Esophagus muscularis mucosa (tissue), 4 donors: Measurements from ENCODE around the gene NACA. TPM values are rescaled to one million over a fixed set of nuclear protein-coding genes. Genes with fewer than 3 reads are reported as not detected.

ENCODE experiments used
- DNase-seq: peaks from one replicate; pipeline ENCODE4 v3.0.0-alpha.2; 2017; ENCODE audit errors: extremely low spot score
- H3K27ac ChIP-seq, 4 donors: fragments of 200-600 bp; sonication (generic); replicated peaks in 1 of 4; 1 replicate in 3 of 4; 2 replicates in 1 of 4; pipeline ENCODE4 v1.5.1; 2016 to 2019; ENCODE audit warnings: mild to moderate bottlenecking in 1 of 4
- H3K27me3 ChIP-seq, 4 donors: fragments of 200-600 bp; sonication (generic); one replicate each; pipeline versions ENCODE4 v1.5.1 to v1.6.0; 2016 to 2019
- H3K36me3 ChIP-seq, 4 donors: fragments of 200-600 bp; sonication (generic); one replicate each; pipeline ENCODE4 v1.5.1; 2016 to 2019
- H3K4me1 ChIP-seq, 4 donors: fragments of 200-600 bp; sonication (generic); one replicate each; pipeline ENCODE4 v1.5.1; 2016 to 2019
- H3K4me3 ChIP-seq, 4 donors: fragments of 200-600 bp; sonication (generic); 1 replicate in 2 of 4; 2 replicates in 2 of 4; pipeline ENCODE4 v1.5.1; 2016 to 2019; ENCODE audit warnings: mild to moderate bottlenecking in 4 of 4, moderate library complexity in 1 of 4
- H3K9me3 ChIP-seq, 4 donors: fragments of 200-600 bp; sonication (generic); 1 replicate in 3 of 4; 2 replicates in 1 of 4; pipeline ENCODE4 v1.5.1; 2016 to 2019
- CTCF ChIP-seq, 3 experiments: fragments of 200-600 bp in 2 of 3; fragments of 450-650 bp in 1 of 3; sonication (generic) in 2 of 3; IDR thresholded peaks; one replicate each; pipeline ENCODE4 v1.5.1; 2017 to 2019; ENCODE audit warnings: antibody characterized with exemption in 3 of 3, mild to moderate bottlenecking in 2 of 3, moderate library complexity in 1 of 3
- EP300 ChIP-seq: sonication (generic); formaldehyde crosslinking; IDR thresholded peaks from one replicate; pipeline ENCODE4 v1.6.1; 2017; ENCODE audit warnings: antibody characterized with exemption
- POLR2A ChIP-seq: fragments of 450-650 bp; IDR thresholded peaks from one replicate; pipeline ENCODE4 v1.6.1; 2017; ENCODE audit warnings: antibody characterized with exemption, moderate library complexity, mild to moderate bottlenecking, low read depth
- POLR2AphosphoS5 ChIP-seq, 2 donors: sonication (generic); formaldehyde crosslinking; IDR thresholded peaks; one replicate each; pipeline ENCODE4 v1.6.1; 2017; ENCODE audit warnings: antibody characterized with exemption in 2 of 2
- WGBS: methylation state at CpG from one replicate; pipeline ENCODE4 v1.1.5; 2018; 5-methylcytosine and 5-hydroxymethylcytosine counted together
- intact Hi-C: fragments of 100-400 bp; cut with DNase I; formaldehyde crosslinking; loops from one replicate; pipeline ENCODE4 v1.15.1; 2023
- total RNA-seq, 4 donors: library from RNA; depleted of rRNA; stranded (reverse); fragments of >200 nt; gene quantifications; one replicate each; pipeline versions ENCODE4 v1.1.0 to v1.2.1, GENCODE V29; 2016

NACA gene
- total RNA-seq, 4 donors from 2014 or later = 913 to 1,477 (median 1,221) TPM

- no peak for DNase-seq
- peaks cover 0 to 21% (median 13%) of the 10 kb centered on the region in 4 donors for H3K36me3 ChIP-seq
- no peaks in the 10 kb centered on the region for H3K9me3 ChIP-seq
- 29% methylated on average over 7 of the region's 7 CpGs for WGBS
- no peak for TF ChIP-seq POLR2AphosphoS5 (IDR thresholded peaks at IDR 0.05)
- TF ChIP-seq POLR2A = no peak
- no peak for TF ChIP-seq CTCF (IDR thresholded peaks at IDR 0.05)
- TF ChIP-seq EP300 = no peak
- H3K27me3 ChIP-seq = no peaks in the 10 kb centered on the region
- H3K4me3 ChIP-seq = peak overlapping the region; percentile 83 to 96 (median 86)
- peak overlapping the region; percentile 91 to 95 (median 92) for H3K27ac ChIP-seq
- intact Hi-C loops = loop anchor here (1.0 to 2.0 kb wide), 2 partner anchors 37 to 81 kb away; partner anchors contain the start of genes ATP5F1B and PTGES3
- H3K4me1 ChIP-seq = peaks cover 37 to 45% (median 43%) of the 10 kb centered on the region in 4 donors
These were observed 614 bp upstream of the NACA start for GRCh38 chr12:56725723-56726102.

GRCh38 chr12:56724701-56724971 is 463 bp downstream of the NACA start:
- Histone ChIP-seq H3K36me3 (peaks cover 4 to 27% (median 20%) of the 10 kb centered on the region in 4 donors), H3K9me3 (no peaks in the 10 kb centered on the region), H3K27ac (peak overlapping the region; percentile 91 to 95 (median 92)), H3K4me1 (peaks cover 47 to 56% (median 54%) of the 10 kb centered on the region in 4 donors), H3K27me3 (no peaks in the 10 kb centered on the region), H3K4me3 (peak overlapping the region; percentile 83 to 96 (median 86))
- TF ChIP-seq CTCF (IDR thresholded peaks at IDR 0.05) (no peak), EP300 (no peak), POLR2A (no peak), POLR2AphosphoS5 (IDR thresholded peaks at IDR 0.05) (no peak)
- no peak for DNase-seq
- intact Hi-C loops = no loop called here
- WGBS = 0% methylated on average over 9 of the region's 9 CpGs

GRCh38 chr12:56723889-56724700 is 1.0 kb downstream of the NACA start:
- TF ChIP-seq POLR2A (no peak), EP300 (no peak), POLR2AphosphoS5 (IDR thresholded peaks at IDR 0.05) (peak; percentile 75 to 77)
- H3K27me3 ChIP-seq = no peaks in the 10 kb centered on the region
- peak; percentile 93 for DNase-seq
- H3K9me3 ChIP-seq = no peaks in the 10 kb centered on the region
- H3K4me1 ChIP-seq = peaks cover 53 to 61% (median 59%) of the 10 kb centered on the region in 4 donors
- H3K36me3 ChIP-seq = peaks cover 8 to 29% (median 25%) of the 10 kb centered on the region in 4 donors
- 3% methylated on average over 14 of the region's 14 CpGs for WGBS
- intact Hi-C loops = no loop called here
- H3K27ac ChIP-seq = peak overlapping the region; percentile 91 to 95 (median 92)
- H3K4me3 ChIP-seq = peak overlapping the region; percentile 83 to 96 (median 86)

- Histone ChIP-seq H3K4me1 (peaks cover 60 to 69% (median 67%) of the 10 kb centered on the region in 4 donors), H3K9me3 (no peaks in the 10 kb centered on the region), H3K36me3 (peaks cover 8 to 36% (median 32%) of the 10 kb centered on the region in 4 donors), H3K27ac (peak overlapping the region; percentile 91 to 95 (median 92)), H3K27me3 (no peaks in the 10 kb centered on the region), H3K4me3 (peak overlapping the region; percentile 83 to 96 (median 86))
- WGBS = 50% methylated on average over 3 of the region's 3 CpGs
- no peak for DNase-seq
- intact Hi-C loops = no loop called here
- TF ChIP-seq EP300 (no peak), POLR2A (no peak), CTCF (IDR thresholded peaks at IDR 0.05) (no peak), POLR2AphosphoS5 (IDR thresholded peaks at IDR 0.05) (no peak)
These were observed 1.7 kb downstream of the NACA start for GRCh38 chr12:56723352-56723751.

GRCh38 chr12:56722832-56723231 is 2.3 kb downstream of the NACA start:
- no peaks in the 10 kb centered on the region for H3K9me3 ChIP-seq
- no peak for DNase-seq
- H3K4me3 ChIP-seq = peak overlapping the region in 3 of 4 donors; percentile 83 to 96 (median 89)
- no peak for TF ChIP-seq CTCF (IDR thresholded peaks at IDR 0.05)
- TF ChIP-seq POLR2A = no peak
- TF ChIP-seq EP300 = no peak
- no peaks in the 10 kb centered on the region for H3K27me3 ChIP-seq
- H3K27ac ChIP-seq = peak overlapping the region in 3 of 4 donors; percentile 13 to 95 (median 49)
- H3K36me3 ChIP-seq = peaks cover 8 to 41% (median 32%) of the 10 kb centered on the region in 4 donors
- H3K4me1 ChIP-seq = peaks cover 65 to 74% (median 72%) of the 10 kb centered on the region in 4 donors
- intact Hi-C loops = no loop called here
- WGBS = 74% methylated on average over 4 of the region's 4 CpGs
